Measurements from ENCODE around the gene BTNL9.
"Not testable (repeated sequence)": the region's sequence is repeated elsewhere in the genome, so short reads cannot be mapped to it uniquely, and the experiment has no call there.

BTNL9 gene

DNA sequence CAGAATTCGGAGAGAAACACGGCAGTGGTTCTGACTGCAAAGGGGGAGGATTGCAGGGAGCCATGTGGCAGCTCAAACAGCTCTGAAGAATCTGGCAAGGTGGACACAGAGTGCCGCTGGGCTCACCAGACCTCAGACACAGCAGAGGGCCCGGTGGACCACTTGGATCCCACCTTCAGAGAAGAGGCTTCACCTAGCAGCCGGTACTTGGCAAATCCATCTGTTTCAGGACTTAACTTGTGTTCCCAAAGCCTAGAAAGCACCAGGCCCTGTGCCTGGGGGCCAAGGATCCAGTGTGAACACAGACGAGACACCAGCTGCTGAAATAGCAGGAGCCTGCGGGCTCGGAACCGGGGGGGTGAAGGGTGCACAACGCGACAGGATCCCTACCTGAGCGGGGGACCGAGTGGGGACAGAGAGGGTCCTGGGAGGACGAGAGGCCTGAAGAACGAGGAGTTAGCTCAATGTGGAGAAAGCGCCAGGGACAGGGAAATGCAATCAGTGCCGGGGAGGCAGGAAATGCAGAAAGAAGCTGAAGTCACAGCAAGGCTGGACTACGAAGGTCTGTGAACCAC, 44.6 kb downstream of the BTNL9 start:
- DNase-seq (ENCODE audit: low spot score), result no peak
- TF ChIP-seq, protein P1, sequence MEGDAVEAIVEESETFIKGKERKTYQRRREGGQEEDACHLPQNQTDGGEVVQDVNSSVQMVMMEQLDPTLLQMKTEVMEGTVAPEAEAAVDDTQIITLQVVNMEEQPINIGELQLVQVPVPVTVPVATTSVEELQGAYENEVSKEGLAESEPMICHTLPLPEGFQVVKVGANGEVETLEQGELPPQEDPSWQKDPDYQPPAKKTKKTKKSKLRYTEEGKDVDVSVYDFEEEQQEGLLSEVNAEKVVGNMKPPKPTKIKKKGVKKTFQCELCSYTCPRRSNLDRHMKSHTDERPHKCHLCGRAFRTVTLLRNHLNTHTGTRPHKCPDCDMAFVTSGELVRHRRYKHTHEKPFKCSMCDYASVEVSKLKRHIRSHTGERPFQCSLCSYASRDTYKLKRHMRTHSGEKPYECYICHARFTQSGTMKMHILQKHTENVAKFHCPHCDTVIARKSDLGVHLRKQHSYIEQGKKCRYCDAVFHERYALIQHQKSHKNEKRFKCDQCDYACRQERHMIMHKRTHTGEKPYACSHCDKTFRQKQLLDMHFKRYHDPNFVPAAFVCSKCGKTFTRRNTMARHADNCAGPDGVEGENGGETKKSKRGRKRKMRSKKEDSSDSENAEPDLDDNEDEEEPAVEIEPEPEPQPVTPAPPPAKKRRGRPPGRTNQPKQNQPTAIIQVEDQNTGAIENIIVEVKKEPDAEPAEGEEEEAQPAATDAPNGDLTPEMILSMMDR (IDR thresholded peaks at IDR 0.05; ENCODE audit: extremely low read depth, missing control alignments), result no peak

DNA sequence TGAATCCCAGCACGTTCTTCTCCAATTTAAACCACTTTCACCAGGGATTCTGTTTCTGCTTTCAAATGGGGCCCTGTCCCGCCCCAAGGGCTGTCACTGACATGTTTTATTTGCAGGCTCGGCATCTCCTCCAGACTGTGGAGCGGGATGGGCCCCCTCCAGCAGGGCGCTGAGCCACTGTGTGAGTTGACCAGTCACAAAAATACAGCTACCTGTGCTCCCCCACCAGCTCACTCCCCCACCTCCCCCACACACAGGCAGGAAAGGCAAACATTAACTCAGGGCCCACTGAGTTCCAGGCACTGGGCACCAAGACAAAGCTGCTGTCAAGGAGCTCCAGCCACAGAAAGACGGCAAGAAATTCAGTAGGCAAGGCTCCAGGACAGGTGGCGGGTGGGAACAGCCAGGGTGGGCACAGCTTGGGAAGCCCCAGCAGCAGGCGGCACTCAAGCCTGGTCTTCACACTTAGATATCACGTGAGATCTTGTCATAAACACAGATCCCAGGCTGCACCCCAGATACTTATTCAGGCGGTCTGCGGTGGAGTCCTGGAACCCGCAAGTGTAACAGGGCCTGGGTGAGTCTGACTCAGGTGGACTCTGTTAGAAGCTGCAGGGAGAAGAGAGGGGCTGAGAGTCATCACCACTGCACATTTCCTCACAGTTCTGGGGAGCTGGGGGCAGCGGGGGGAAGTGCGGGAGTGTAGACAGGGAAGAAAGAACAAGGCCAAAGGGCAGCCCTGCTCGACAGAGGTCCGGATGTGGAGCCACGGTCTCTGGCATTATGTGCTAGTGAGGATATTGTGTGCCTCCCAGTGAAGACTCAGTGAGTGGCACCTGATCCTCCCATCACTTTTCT, 46.2 kb downstream of the BTNL9 start:
- TF ChIP-seq, protein P1 (IDR thresholded peaks at IDR 0.05; ENCODE audit: extremely low read depth, missing control alignments), result no peak
- no peak for DNase-seq (ENCODE audit: low spot score)

DNA sequence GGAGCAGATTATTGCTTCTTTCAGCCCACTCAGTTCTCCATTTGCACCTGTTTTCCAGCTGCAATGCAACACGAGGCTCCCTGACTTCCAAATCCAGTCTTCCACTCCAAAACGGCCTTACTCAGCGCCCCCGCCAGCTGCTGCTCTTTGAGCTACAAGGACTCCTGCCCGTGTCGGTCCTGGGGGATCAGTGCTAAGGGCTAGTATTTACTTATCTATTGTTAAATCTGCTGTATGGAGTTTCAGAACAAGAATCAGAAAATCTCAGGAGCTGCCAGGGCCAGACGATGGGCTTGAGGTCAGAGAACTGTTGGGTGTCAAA, 46.8 kb downstream of the BTNL9 start:
- DNase-seq (ENCODE audit: low spot score), result no peak
- TF ChIP-seq, protein P1 (IDR thresholded peaks at IDR 0.05; ENCODE audit: extremely low read depth, missing control alignments), result no peak

DNA sequence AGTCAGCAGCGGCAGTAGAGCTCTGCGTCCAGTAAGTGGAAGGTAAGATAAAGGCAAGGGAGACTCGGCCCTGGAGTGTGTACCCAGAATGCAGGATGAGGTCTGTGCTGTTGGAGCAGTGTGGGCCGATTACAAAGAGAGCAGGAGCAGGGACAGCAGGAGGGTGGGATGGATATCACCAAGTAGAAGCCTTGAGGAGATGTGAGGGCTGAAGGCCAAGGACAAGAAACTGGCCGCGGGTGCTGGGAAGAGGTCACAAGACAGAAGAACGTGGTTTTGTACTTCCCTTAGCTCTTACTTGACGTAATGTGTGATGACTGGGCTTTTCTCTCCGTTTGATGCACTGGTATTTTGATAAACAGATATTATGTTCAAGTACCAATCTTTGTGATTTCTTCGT, 47.2 kb downstream of the BTNL9 start:
- DNase-seq (ENCODE audit: low spot score), result no peak
- TF ChIP-seq, protein P1 (IDR thresholded peaks at IDR 0.05; ENCODE audit: extremely low read depth, missing control alignments), result no peak

DNA sequence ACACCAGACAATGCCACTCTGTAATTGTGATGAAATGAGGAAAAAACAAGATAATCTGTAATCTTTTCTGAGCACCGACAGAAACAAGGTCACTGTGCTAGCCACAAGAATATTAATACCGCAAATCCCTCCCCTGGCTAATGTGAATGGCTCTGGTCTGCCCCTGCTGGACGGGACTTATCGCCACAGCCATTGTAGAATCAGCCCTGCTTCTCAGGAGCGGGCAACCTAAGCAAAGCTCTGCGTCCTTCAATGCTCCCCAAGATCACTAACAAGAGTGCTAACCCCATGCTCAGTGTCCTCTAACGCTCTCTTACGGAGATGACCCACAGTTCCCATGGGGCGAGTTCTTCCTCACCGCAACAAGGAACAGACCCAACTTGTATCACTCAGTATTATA, 48.2 kb downstream of the BTNL9 start:
- no peak for DNase-seq (ENCODE audit: low spot score)
- TF ChIP-seq, protein P1 (IDR thresholded peaks at IDR 0.05; ENCODE audit: extremely low read depth, missing control alignments), result no peak

DNA sequence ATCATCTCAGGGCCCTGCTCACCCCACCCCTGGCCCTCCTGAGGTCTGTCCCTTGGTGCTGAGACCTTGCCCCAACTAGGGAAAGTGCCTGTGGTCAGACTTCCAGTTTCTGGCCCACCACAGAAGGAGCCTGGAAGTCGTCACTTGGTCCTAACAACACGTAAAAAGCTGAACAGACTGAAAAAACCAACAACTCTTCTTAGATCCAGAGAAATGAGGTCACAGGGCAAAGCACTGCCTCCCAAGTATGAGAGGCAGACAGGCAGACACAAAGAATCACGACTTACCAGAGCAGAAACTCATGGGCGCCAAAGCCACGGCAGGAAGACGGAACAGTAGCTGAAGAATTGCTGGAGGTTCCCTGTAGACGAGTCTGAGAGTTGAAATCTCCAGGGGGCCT, 52.4 kb downstream of the BTNL9 start:
- TF ChIP-seq, protein P1 (IDR thresholded peaks at IDR 0.05; ENCODE audit: extremely low read depth, missing control alignments), result no peak
- no peak for DNase-seq (ENCODE audit: low spot score)

DNA sequence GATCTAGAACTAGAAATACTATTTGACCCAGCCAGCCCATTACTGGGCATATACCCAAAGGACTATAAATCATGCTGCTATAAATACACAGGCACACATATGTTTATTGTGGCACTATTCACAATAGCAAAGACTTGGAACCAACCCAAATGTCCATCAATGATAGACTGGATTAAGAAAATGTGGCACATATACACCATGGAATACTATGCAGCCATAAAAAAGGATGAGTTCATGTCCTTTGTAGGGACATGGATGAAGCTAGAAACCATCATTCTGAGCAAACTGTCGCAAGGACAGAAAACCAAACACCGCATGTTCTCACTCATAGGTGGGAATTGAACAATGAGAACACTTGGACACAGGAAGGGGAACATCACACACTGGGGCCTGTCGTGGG, 55.1 kb downstream of the BTNL9 start:
- not testable (repeated sequence) for DNase-seq (ENCODE audit: low spot score)

DNA sequence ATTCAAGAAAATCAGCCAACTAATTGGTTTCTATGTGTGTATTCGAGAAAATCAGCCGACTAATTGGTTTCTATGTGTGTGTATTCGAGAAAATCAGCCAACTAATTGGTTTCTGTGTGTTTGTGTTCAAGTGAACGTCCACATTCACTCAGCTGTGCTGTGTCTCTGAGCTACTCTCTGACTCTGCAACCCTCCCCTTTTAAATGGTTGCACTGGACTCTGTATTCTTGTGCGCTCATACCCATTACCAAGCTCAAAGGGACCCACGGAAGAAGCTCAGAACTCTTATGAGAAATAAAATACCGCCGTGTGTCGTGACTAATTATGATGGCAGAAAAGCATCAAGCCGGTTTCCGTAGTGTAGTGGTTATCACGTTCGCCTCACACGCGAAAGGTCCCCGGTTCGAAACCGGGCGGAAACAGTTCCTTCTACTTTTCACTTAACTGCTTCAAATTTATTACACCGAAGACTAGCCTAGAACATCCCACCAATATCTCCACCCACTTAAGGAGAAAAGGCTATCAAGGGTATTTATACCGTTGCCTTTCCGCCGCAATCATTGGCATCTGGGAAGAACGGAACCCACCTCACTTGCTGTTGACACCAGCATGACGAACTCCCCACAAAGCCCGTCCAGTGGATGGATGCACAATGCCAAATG, 56.8 kb downstream of the BTNL9 start:
- not testable (repeated sequence) for DNase-seq (ENCODE audit: low spot score)

DNA sequence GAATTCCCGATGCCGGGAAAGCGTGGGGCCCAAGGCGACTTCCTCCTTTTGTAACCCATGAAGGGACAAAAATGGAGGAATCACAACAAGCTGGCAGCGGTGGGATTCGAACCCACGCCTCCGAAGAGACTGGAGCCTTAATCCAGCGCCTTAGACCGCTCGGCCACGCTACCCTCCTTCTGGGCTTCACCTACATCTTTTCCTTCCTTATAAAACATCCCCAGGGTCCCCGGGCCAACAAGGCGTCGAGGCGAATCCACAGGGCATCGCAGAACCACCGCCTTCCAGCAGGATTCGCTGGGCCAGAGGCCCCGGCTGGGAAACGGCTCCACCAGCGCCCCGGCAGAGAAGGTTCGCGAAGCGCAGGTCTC, 57.3 kb downstream of the BTNL9 start:
- DNase-seq (ENCODE audit: low spot score), result not testable (repeated sequence)

DNA sequence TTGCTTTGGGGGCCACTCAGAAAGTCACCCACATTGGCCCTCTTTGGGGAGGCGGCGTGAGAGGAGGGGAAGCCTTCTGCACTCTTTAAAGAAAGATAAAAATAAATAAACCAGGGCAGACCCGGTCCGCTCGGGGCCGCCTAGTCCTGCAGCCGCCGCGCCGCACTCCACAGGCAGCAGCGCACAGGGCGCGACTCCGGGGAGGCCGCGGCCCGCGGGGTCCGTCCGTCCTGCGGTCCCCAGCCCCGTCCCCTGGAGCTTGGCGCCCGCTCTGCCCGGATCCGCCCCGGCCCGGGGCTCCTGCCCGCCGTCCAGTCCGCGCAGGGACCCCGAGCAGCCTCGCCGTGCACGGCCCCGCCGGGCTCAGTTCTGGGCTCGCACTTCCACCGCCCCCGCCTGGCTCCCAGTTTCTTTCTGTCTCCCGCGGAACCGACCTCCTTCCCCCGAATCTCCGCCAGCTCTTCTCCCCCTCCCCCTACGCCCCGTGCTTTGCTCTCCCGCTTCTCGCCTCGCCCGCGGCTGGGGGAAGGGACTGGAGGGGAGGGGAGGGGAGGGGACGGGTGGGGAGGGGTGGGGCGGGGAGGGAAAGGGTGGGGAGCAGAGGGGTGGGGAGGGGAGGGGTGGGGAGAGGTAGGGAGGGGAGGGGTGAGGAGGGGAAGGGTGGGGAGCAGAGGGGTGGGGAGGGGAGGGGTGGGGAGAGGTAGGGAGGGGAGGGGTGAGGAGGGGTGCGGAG, 57.9 kb downstream of the BTNL9 start:
- not testable (repeated sequence) for DNase-seq (ENCODE audit: low spot score)

All from GM20000 (cell line).